Activated CD4-positive, alpha-beta T cell treated with anti-CD3 and anti-CD28 coated beads for 1 hour (primary cell): ENCODE data around the gene GNPTG.
"Not testable (repeated sequence)": the region's sequence is repeated elsewhere in the genome, so short reads cannot be mapped to it uniquely, and the experiment has no call there.

ENCODE experiments used
- DNase-seq: peaks from one replicate; pipeline ENCODE4 v3.0.0-alpha.2; 2020

The GNPTG gene

GRCh38 chr16:1320097-1320496, 31.6 kb upstream of the GNPTG start:
- no peak for DNase-seq

GRCh38 chr16:1320658-1321240, 31.0 kb upstream of the GNPTG start:
- no peak for DNase-seq

GRCh38 chr16:1322407-1322806, 29.3 kb upstream of the GNPTG start:
- DNase-seq, result no peak

GRCh38 chr16:1323296-1324239, 28.2 kb upstream of the GNPTG start:
- no peak for DNase-seq

- DNase-seq, result no peak
Observed at GRCh38 chr16:1324286-1324826, 27.4 kb upstream of the GNPTG start.

GRCh38 chr16:1325261-1325660, 26.5 kb upstream of the GNPTG start:
- no peak for DNase-seq

- no peak for DNase-seq
Observed at GRCh38 chr16:1325673-1326371, 25.9 kb upstream of the GNPTG start.

GRCh38 chr16:1326391-1326790, 25.3 kb upstream of the GNPTG start:
- DNase-seq, result no peak

- no peak for DNase-seq
Observed at GRCh38 chr16:1326946-1327618, 24.6 kb upstream of the GNPTG start.

GRCh38 chr16:1327619-1327947, 24.1 kb upstream of the GNPTG start:
- DNase-seq, result no peak

GRCh38 chr16:1328136-1328535, 23.6 kb upstream of the GNPTG start:
- DNase-seq, result not testable (repeated sequence)

GRCh38 chr16:1328961-1329360, 22.8 kb upstream of the GNPTG start:
- not testable (repeated sequence) for DNase-seq

- no peak for DNase-seq
Observed at GRCh38 chr16:1330260-1330914, 21.3 kb upstream of the GNPTG start.

GRCh38 chr16:1330931-1331711, 20.6 kb upstream of the GNPTG start:
- DNase-seq, result no peak

GRCh38 chr16:1331712-1332617, 19.8 kb upstream of the GNPTG start:
- no peak for DNase-seq

GRCh38 chr16:1332618-1333148, 19.0 kb upstream of the GNPTG start:
- DNase-seq, result no peak

- no peak for DNase-seq
Observed at GRCh38 chr16:1333149-1333812, 18.4 kb upstream of the GNPTG start, which contains the start of gene BAIAP3. Gene BAIAP3 (plus strand): TSS chr16:1333645. CDS start chr16:1338550, 4,905 bp downstream.

- DNase-seq, result no peak
Observed at GRCh38 chr16:1333854-1334700, 17.7 kb upstream of the GNPTG start.

- DNase-seq, result no peak
Observed at GRCh38 chr16:1334739-1335138, 17.0 kb upstream of the GNPTG start.
